SH-SY5Y (cell line): ENCODE data around the gene KLK12.

Source experiments
- GATA2 ChIP-seq: IDR thresholded peaks from 2 replicates; pipeline ENCODE4 v1.6.1; 2011; ENCODE audit warnings: mild to moderate bottlenecking, low read depth, low read length
- GATA3 ChIP-seq: IDR thresholded peaks from 2 replicates; pipeline ENCODE4 v1.6.1; 2011; ENCODE audit warnings: low read depth, mild to moderate bottlenecking, low read length, moderate library complexity

The KLK12 gene

GRCh38 chr19:51065221-51065960 lies 30.6 kb upstream of the KLK12 start:
- TF ChIP-seq GATA3 (no peak), GATA2 (no peak)

- TF ChIP-seq GATA3 (no peak), GATA2 (no peak)
These were observed 29.9 kb upstream of the KLK12 start, which contains the start of gene KLK13 for GRCh38 chr19:51064534-51065220. KLK13 (minus strand) TSS chr19:51065092; CDS start chr19:51065067, 25 bp downstream.

- TF ChIP-seq GATA2 = no peak
- TF ChIP-seq GATA3 = no peak
These were observed 28.9 kb upstream of the KLK12 start for GRCh38 chr19:51063664-51064063.

- TF ChIP-seq GATA3 = no peak
- no peak for TF ChIP-seq GATA2
These were observed 26.2 kb upstream of the KLK12 start for GRCh38 chr19:51060973-51061372.

GRCh38 chr19:51060336-51060735 lies 25.5 kb upstream of the KLK12 start:
- no peak for TF ChIP-seq GATA3
- no peak for TF ChIP-seq GATA2

- TF ChIP-seq GATA3 (no peak), GATA2 (no peak)
These were observed 24.9 kb upstream of the KLK12 start for GRCh38 chr19:51059715-51060114.

GRCh38 chr19:51055866-51056265 lies 21.1 kb upstream of the KLK12 start:
- TF ChIP-seq GATA3 (no peak), GATA2 (no peak)

GRCh38 chr19:51047031-51047335 lies 12.2 kb upstream of the KLK12 start:
- TF ChIP-seq GATA3 = no peak
- TF ChIP-seq GATA2 = no peak

- no peak for TF ChIP-seq GATA2
- no peak for TF ChIP-seq GATA3
These were observed 9.5 kb upstream of the KLK12 start for GRCh38 chr19:51044327-51044726.

GRCh38 chr19:51043497-51043896 lies 8.7 kb upstream of the KLK12 start:
- no peak for TF ChIP-seq GATA3
- TF ChIP-seq GATA2 = no peak

- TF ChIP-seq GATA2 (no peak), GATA3 (no peak)
These were observed 5.3 kb upstream of the KLK12 start for GRCh38 chr19:51040151-51040550.

- no peak for TF ChIP-seq GATA2
- TF ChIP-seq GATA3 = no peak
These were observed 1.7 kb upstream of the KLK12 start for GRCh38 chr19:51036519-51036918.

- TF ChIP-seq GATA3 (no peak), GATA2 (no peak)
These were observed 2.9 kb downstream of the KLK12 start for GRCh38 chr19:51031880-51032225.

- TF ChIP-seq GATA3 = no peak
- TF ChIP-seq GATA2 = no peak
These were observed 3.5 kb downstream of the KLK12 start for GRCh38 chr19:51031220-51031879.

- TF ChIP-seq GATA3 (no peak), GATA2 (no peak)
These were observed 4.2 kb downstream of the KLK12 start for GRCh38 chr19:51030631-51031030.
